Erythroblast (primary cell): ENCODE measurements around the gene CHST12.

Source experiments
- GATA1 ChIP-seq: IDR thresholded peaks from 2 replicates; pipeline ENCODE4 v1.6.1; 2011; ENCODE audit warnings: low read depth, mild to moderate bottlenecking, control low read depth, low read length, moderate library complexity
- POLR2A ChIP-seq: IDR thresholded peaks from 2 replicates; pipeline ENCODE4 v1.6.1; 2011; ENCODE audit warnings: mild to moderate bottlenecking, low read length

DNA sequence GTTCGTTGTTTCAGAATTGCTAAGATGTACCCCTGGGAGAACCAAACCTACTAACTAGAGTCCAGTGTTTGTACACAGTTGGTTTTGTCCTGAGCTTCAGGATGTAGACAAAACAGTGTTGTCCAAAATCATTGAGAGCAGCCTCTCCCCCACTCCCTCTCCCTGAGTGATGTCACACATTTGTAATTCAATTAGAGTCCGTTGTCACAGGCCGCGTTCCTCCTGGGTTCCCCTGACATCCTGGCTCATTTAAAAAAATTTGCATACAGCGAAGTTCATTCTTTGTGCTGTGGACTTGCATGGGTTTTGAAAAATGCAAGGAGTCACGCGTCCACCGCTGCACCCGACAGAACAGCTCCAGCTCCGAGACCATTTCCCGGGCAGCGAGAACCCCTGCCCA, 62.5 kb downstream of the CHST12 start:
- TF ChIP-seq POLR2A (no peak), GATA1 (no peak)
